Mesothelial cell of epicardium (in vitro differentiated cells): ENCODE measurements around the gene ANG. TPM values are rescaled to one million over a fixed set of nuclear protein-coding genes. Genes with fewer than 3 reads are reported as not detected.
A peak's percentile ranks its signal among the peaks of the same experiment; 100 is the strongest.

Experiments
- DNase-seq, 2 experiments: peaks; one replicate each; pipeline ENCODE4 v3.0.0; 2021; ENCODE audit warnings: low spot score in 2 of 2; ENCODE audit not compliant: unreplicated experiment in 2 of 2
- H3K27ac Mint-ChIP-seq: 2 replicates; pipeline ENCODE4 v1.8.0; 2021; ENCODE audit warnings: mixed read lengths
- H3K27me3 Mint-ChIP-seq: 2 replicates; pipeline ENCODE4 v1.8.0; 2021; ENCODE audit warnings: low read depth, mixed read lengths
- H3K36me3 Mint-ChIP-seq: 2 replicates; pipeline ENCODE4 v1.8.0; 2021; ENCODE audit warnings: mixed read lengths
- H3K4me1 Mint-ChIP-seq: 2 replicates; pipeline ENCODE4 v1.8.0; 2021; ENCODE audit warnings: mixed read lengths
- H3K4me3 Mint-ChIP-seq: 2 replicates; pipeline ENCODE4 v1.8.0; 2021; ENCODE audit warnings: mild to moderate bottlenecking, moderate library complexity, mixed read lengths
- H3K9me3 Mint-ChIP-seq: 2 replicates; pipeline ENCODE4 v1.8.0; 2021; ENCODE audit warnings: mixed read lengths
- CTCF ChIP-seq: fragments of 200-600 bp; sonication (generic); IDR thresholded peaks from one replicate; pipeline ENCODE4 v1.5.0; 2021; ENCODE audit warnings: antibody characterized with exemption; ENCODE audit not compliant: unreplicated experiment
- total RNA-seq: library from RNA; stranded (reverse); gene quantifications from 3 replicates; pipeline ENCODE4 v1.2.1, GENCODE V29; 2021

The ANG gene
- total RNA-seq, 1 donor from 2014 or later: 5.4 TPM

DNA sequence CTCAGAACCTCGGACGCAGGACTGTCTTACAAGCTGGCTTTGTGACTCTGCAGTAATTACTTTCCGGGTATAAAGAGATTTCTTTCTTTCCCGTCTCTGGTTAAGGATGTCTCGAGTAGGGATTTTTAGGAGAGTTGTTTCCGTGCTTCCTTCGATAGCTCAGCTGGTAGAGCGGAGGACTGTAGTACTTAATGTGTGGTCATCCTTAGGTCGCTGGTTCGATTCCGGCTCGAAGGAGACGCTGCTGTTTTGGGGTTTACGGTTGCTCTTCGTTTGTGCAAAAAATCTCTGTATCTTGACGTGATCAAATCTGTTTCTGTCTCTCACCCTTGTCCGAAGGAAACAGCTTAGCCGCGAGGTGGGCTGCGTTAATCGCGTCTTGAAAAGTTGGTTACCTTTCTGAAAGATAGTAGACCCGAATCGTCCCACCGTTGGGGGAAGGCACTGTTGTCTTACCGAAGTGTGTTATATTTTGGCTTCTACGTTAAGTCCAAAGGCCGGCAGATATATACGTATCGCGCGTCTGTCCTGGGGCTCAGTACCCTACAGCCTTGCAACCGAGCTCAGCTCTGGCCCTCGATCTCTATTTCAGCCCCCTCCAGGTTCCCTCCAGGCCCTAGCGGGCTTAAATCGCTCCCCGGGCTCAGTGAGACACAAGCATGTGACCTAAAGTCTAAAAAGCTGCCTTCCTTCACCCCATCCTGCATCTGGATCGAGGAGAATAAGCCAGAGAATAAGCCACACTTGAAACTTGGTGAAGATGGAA is 5.3 kb upstream of the ANG start:
- peak; percentile 43 to 79 for DNase-seq
- H3K4me1 Mint-ChIP-seq: peaks cover 22% of the 10 kb centered on the region
- no peak for TF ChIP-seq CTCF
- no peaks in the 10 kb centered on the region for H3K36me3 Mint-ChIP-seq
- no peak overlapping the region for H3K4me3 Mint-ChIP-seq
- no peak overlapping the region for H3K27ac Mint-ChIP-seq
- H3K9me3 Mint-ChIP-seq: no peaks in the 10 kb centered on the region
- no peaks in the 10 kb centered on the region for H3K27me3 Mint-ChIP-seq

GRCh38 chr14:20683891-20684661 is 4.5 kb upstream of the ANG start, which contains the start of gene RNASE4:
RNASE4 (plus strand) TSS chr14:20684560; CDS start chr14:20699372, 14,812 bp downstream.
- no peaks in the 10 kb centered on the region for H3K36me3 Mint-ChIP-seq
- no peak within 1 kb of the TSS for H3K4me3 Mint-ChIP-seq
- no peak for TF ChIP-seq CTCF
- peak within 1 kb of the TSS; percentile 78 for H3K27ac Mint-ChIP-seq
- DNase-seq: peak; percentile 43 to 88
- H3K27me3 Mint-ChIP-seq: no peaks in the 10 kb centered on the region
- H3K4me1 Mint-ChIP-seq: peaks cover 22% of the 10 kb centered on the region
- no peaks in the 10 kb centered on the region for H3K9me3 Mint-ChIP-seq

DNA sequence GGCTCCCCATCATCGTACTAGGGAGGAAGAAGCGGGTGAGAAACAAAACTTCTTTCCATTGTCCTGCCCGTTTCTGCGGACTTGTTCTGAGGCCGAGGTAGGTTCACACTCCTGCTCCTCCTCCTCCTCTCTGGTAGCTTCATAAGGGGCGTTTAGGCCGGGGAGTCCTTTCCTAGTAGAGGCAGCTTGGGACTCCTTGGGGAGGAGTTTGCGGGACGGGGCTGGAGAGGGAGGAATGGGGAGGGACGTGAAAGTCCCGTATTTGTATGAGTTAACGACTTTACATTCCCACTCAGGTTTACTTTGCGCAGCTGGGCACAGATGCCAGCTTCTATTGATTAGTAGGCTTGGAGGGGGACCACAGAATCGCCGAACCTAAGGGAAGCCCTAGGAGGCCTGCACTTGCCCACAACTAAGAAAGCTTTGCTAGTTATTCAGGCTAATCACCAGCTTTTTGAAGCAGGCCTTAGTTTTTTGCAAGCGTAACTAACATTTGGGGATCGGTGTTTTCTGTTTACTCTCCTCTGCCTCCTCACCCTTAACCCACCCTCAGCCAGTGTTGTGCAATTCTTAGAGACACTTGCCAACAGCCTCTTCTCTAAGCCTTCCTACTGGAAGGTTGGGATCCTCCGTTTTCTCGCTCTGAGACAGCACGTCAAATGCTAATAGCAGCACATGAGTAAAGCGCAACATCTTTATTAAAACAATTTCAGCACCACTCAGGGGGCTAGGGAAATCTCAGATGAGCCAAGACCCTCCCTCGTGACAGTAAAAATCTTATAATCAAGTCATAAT is 3.7 kb upstream of the ANG start:
- H3K9me3 Mint-ChIP-seq: no peaks in the 10 kb centered on the region
- peak overlapping the region; percentile 78 for H3K27ac Mint-ChIP-seq
- no peak for DNase-seq

DNA sequence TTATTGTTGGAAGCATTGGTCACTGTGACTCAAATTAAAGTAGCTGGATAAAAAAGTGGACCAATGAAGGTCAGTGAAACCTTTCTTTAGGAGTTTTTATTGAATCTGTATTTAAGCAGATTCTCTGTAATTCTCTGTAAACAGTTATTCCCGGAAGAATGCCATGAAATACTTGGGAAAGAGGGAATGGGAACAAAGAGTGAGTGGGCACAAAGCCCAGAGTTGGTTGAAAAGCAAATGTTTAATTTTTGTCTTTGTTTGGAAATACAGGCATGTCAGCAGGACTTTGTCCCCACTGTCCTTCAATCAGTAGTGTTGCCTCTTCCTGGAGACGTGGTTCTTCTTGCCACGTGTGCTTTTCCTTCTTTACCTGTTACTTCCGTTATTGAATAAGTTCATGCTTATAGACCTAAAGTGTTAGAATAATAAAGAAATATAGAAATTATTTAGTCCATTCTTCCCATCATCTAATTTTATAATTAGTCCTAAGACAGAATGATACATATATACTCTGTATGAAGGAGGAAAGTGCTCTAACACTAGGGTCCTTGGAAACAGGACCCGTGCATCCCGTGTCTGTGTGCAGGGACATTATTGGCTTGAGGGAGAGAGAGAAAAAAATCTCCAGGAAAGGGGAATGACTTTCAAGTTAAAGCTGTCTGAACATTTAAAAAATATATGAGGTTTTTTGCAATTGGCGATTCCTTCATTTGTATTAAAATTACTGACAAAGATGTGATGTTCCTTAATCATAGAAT is 2.0 kb upstream of the ANG start:
- DNase-seq: no peak
- Mint-ChIP-seq H3K27me3 (no peaks in the 10 kb centered on the region), H3K4me1 (peaks cover 11% of the 10 kb centered on the region), H3K4me3 (no peak overlapping the region), H3K36me3 (no peaks in the 10 kb centered on the region), H3K9me3 (no peaks in the 10 kb centered on the region), H3K27ac (no peak overlapping the region)
- no peak for TF ChIP-seq CTCF

More for the DNA sequence above, 3.7 kb upstream of the ANG start:
- H3K27me3 Mint-ChIP-seq: no peaks in the 10 kb centered on the region
- no peak for TF ChIP-seq CTCF
- no peaks in the 10 kb centered on the region for H3K36me3 Mint-ChIP-seq
- no peak overlapping the region for H3K4me3 Mint-ChIP-seq
- H3K4me1 Mint-ChIP-seq: peaks cover 22% of the 10 kb centered on the region
